GM19438 (cell line): Measurements from ENCODE around the gene IFNAR2.
"Not testable (repeated sequence)": the region's sequence is repeated elsewhere in the genome, so short reads cannot be mapped to it uniquely, and the experiment has no call there.

Source experiments
- ATAC-seq: cut with Tn5 transposase; IDR thresholded peaks from one replicate; pipeline ENCODE4 v1.9.1; 2021; ENCODE audit warnings: low read depth; ENCODE audit not compliant: unreplicated experiment

Gene IFNAR2

DNA sequence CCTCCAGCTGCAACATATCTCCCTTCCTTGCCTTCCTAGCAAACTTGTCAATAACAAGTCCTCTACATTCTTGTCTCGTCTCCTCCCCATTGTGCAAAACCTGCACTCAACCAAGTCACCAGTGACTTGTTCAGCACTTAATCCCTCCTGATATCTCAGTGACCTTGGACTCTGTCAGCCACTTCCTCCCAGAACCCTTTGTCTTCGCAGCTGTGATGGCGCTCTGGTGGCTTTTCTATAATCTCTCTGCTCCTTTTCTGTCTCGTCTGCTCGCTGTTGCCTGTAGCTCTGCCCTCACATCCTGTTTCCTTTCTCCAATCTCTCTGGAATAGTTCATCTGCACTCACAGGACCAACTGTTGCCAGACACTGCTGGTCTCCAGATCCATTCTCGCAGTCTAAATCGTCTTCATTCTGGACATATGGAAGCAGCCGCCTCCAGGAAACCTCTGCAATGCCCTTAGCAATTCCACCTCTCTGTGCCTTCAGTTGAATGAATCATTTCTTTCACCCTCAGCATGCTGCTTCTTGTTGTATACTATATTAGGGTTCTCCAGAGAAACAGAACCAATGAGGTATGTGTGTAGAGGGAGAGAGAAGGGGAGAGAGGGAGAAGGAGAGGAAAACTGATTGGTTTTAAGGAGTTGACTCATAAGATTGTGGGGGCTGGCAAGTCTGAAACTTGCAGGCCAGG lies 17.4 kb upstream of the IFNAR2 start:
- no peak for ATAC-seq

- ATAC-seq, result no peak
Observed at GRCh38 chr21:33214056-33214455, 15.7 kb upstream of the IFNAR2 start.

DNA sequence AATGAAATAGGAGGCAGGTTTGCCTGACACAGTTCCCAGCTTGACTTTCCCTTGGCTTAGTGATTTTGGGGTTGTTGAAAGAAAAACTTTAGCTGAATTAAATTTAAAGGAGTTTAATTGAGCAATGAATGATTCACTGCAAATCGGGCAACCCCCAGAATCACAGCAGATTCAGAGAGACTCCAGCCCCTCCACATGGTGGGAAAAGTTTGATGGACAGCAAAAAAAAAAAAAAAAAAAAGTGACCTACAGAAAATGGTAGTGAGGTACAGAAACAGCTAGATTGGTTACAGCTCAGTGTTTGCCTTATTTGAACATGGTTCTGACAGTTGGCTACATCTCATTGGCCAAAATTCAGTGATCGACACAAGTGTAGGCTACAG lies 12.6 kb upstream of the IFNAR2 start:
- ATAC-seq, result no peak

DNA sequence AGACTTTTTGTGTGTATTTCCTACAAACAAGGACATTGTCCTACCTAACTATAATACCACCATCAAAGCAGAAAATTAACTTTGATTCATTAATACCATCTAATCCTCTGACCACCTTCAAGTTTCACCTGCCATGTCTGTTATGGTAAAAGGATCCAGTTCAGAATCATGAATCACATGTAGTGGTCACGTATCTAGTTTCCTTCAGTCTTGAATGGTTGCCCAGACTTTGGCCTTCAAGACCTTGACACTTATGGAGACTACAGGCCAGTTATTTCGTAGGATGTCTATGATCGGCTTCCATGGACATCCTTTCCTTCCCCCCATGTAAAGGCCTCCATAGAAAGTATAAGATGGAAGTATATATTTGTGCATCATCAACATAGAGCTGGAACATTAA lies 10.4 kb upstream of the IFNAR2 start:
- ATAC-seq, result no peak

DNA sequence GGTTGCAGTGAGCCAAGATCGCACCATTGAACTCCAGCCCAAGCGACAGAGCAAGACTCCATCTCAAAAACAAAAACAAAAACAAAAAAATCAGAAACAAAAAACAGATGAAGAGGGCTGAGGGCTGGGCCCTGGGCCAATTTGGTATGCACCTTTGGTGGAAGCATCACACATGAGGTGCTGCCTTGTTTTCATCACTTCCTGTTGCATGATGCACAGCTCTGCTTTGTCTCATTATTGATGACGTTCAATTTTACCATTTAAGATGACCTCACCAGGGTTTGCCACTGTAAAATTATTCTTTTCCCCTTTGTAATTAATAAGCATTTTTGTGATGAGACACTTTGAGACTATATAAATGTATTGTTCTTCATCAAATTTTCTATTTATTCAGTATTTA lies 9.8 kb upstream of the IFNAR2 start:
- ATAC-seq, result no peak

DNA sequence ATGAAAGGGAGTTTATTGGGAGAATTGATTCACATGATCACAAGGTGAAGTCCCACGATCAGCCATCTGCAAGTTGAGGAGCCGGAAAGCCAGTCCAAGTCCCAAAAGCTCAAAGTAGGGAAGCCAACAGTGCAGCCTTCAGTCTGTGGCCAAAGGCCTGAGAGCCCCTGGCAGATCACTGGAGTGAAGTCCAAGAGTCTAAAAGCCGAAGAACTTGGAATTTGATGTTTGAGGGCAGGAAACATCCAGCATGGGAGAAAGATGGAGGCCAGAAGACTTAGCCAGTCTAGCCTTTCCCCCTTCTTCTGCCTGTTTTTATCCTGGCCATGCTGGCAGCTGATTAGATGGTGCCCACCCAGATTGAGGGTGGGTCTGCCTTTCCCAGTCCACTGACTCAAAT lies 4.4 kb upstream of the IFNAR2 start:
- ATAC-seq, result not testable (repeated sequence)

- no peak for ATAC-seq
Observed at GRCh38 chr21:33228455-33228854, 1.3 kb upstream of the IFNAR2 start.

- ATAC-seq, result no peak
Observed at GRCh38 chr21:33229099-33229783, 497 bp upstream of the IFNAR2 start.

- ATAC-seq, result peak; percentile 22
Observed at GRCh38 chr21:33230545-33231324, 997 bp downstream of the IFNAR2 start.

DNA sequence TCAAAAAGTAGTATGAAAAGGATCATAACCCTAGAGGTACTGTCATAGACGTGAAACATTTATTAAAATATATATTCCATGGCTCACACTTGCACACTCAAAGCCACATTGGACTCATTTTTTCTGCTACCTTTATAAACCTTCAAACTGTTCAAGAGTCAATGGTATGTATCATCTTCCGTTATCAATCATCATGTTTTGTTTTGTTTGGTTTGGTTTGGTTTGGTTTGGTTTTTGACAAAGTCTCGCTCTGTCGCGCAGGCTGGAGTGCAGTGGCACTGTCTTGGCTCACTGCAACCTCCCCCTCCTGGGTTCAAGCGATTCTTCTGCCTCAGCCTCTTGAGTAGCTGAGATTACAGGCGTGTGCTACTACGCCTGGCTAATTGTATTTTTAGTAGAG lies 1.8 kb downstream of the IFNAR2 start:
- no peak for ATAC-seq

GRCh38 chr21:33232291-33233034 lies 2.7 kb downstream of the IFNAR2 start:
- no peak for ATAC-seq

DNA sequence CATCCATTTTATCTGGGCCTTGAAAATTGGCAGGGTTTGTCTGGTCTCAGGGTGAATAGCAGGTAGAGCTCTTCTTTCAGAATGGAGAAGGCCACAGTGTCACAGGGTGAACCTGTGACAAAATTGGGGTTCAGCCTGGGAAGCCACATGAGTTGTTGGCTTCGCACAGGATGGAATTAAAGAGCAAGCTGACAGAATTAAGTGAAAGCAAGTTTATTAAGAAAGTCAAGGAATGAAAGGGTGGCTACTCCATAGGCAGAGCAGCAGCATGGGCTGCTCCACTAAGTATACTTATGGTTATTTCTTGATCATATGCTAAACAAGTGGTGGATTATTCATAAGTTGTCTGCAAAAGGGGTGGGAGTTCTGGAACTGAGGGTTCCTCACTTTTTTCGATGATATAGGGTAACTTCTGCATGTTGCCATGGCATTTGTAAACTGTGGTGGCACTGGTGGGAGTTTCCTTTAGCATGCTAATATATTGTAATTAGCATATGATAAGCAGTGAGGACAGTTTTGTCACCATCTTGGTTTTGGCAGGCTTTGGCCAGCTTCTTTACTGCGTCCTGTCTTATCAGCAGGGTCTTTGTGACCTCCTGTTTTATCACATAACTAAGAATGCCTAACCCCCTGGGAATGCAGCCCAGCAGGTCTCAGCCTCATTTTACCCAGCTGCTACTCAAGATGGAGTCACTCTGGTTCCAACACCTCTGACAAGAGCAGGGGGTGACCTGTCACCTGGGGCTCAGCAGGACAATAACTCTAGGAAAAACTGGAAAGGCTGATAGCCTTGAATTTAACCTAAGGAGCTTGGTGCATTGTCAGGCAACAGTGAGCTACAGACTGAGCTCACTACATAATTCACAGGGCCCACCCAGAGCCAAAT lies 5.1 kb downstream of the IFNAR2 start:
- no peak for ATAC-seq

GRCh38 chr21:33236013-33236686 lies 6.4 kb downstream of the IFNAR2 start:
- ATAC-seq, result no peak

GRCh38 chr21:33236766-33237165 lies 7.0 kb downstream of the IFNAR2 start:
- no peak for ATAC-seq

DNA sequence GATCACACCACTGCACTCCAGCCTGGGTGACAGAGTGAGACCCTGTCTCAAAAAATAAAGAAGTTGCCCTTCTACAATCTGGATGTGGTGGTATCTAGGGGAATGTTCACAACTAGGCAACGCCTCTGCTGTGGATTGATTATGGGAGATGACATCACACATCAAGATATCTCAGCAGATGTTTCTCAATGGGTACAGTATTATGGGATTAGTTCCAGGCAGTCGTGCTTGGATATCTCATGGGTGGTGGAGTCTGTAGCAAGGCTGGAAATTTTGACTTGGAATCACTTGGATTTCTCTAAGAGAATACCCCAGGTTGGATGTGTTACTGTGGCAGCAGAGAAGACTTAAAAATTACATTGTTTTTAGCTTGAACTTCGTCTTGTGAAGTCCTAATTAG lies 7.7 kb downstream of the IFNAR2 start:
- no peak for ATAC-seq

DNA sequence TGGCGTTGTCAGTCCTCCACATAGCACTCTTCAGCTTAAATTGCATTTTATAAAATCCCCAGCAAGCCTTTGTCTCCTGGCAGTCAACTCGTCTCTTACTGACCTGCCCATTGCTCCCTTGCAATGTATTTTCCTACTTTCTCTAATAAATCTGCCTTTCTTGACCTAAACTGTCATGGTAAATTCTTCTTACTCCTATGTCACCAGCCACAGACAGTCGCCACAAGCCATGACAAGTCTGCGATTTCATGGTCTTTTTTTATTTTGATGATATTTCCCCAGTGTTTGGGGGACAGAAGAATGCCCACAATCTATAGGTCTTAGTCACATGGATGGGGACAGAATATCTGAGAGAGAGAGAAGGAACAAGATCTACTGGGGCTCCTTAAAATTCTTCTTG lies 8.4 kb downstream of the IFNAR2 start:
- peak; percentile 23 for ATAC-seq

GRCh38 chr21:33238565-33239255 lies 9.0 kb downstream of the IFNAR2 start:
- ATAC-seq, result peak; percentile 66

GRCh38 chr21:33239559-33240127 lies 9.9 kb downstream of the IFNAR2 start:
- not testable (repeated sequence) for ATAC-seq
